ENCODE data around the gene GOLGA1.
"Not testable (repeated sequence)": the region's sequence is repeated elsewhere in the genome, so short reads cannot be mapped to it uniquely, and the experiment has no call there.

GRCh38 chr9:124965775-124966568 is 25.1 kb upstream of the GOLGA1 start:
- not testable (repeated sequence) for TF ChIP-seq USF2 (CRISPR knock-in tag; IDR thresholded peaks at IDR 0.05); GTF2I (CRISPR knock-in tag; conservative IDR thresholded peaks at IDR 0.05); CTCF (IDR thresholded peaks at IDR 0.05); TCF7 (CRISPR knock-in tag; IDR thresholded peaks at IDR 0.05; ENCODE audit: low read depth); USF1 (CRISPR knock-in tag; IDR thresholded peaks at IDR 0.05); IRF2 (CRISPR knock-in tag; IDR thresholded peaks at IDR 0.05; ENCODE audit: borderline replicate concordance, low read depth); FOXK1 (CRISPR knock-in tag; IDR thresholded peaks at IDR 0.05)

Data from WTC11 (cell line).